Measurements from ENCODE around the gene KLHL29.

Gene KLHL29

DNA sequence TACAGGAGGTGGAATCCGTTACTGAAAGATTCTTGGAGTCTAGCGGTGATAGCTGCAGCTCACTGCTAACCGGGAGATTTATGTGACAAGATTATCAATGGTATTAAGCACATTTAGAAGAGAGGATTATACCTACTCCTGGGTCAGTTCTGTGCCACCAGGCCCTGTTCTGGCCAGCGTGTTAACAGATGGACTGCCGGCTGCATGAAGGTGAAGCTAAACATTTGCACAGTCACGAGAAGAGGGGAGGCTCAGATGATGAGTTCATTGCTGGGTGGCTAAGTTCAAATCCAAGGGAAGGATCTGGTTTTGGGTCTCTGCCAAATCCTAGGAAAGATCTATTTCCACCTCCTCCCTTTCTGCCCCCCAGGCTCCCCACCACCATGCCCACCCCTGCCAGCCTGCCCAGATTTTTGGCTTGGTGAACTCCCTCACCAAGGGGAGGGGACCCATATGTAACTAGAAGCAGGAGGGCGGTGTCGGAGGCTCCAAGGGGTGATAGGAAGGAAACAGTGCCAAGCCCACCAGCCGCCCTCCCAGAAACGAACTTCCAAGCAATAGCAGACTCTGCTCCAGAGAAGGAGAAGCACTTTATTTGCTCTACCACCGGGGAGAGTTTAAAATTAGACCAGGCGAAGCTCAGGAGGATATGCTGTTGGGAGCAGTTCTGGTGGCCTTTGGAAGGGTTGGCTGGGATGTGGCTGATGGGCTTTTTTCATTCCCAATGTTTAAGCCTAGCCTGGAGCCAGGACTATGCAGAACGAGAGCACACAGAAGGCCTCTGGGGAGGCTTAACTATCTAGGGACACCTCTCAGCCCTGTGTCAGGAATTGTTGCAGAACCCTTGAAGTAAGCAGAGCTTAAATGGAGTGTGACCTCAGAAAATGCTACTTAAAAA, 200.5 kb downstream of the KLHL29 start:
- Histone ChIP-seq H3F3A (ENCODE audit: control insufficient read depth, insufficient read depth) (no peaks in the 10 kb centered on the region), H3K9me2 (replicated peaks; ENCODE audit: control insufficient read depth, low read length) (no peaks in the 10 kb centered on the region), H4K20me1 (ENCODE audit: control insufficient read depth, insufficient read depth, low read depth, low read length) (no peaks in the 10 kb centered on the region), H3K79me2 (ENCODE audit: control insufficient read depth, low read length) (no peaks in the 10 kb centered on the region), H3K27me3 (ENCODE audit: control insufficient read depth, low read length) (no peaks in the 10 kb centered on the region), H3K9me3 (ENCODE audit: control insufficient read depth, insufficient read depth, low read length) (no peaks in the 10 kb centered on the region), H3K36me3 (ENCODE audit: control insufficient read depth, low read length) (no peaks in the 10 kb centered on the region), H3K4me3 (ENCODE audit: low read length) (no peak overlapping the region), H3K4me2 (ENCODE audit: low read length) (no peak overlapping the region), H3K27ac (ENCODE audit: low read depth, low read length) (no peak overlapping the region), H3K4me1 (ENCODE audit: control insufficient read depth, low read length) (no peaks in the 10 kb centered on the region)
- no peak for TF ChIP-seq EZH2phosphoT487 (IDR thresholded peaks at IDR 0.05; ENCODE audit: borderline replicate concordance, low read length)
- TF ChIP-seq, protein P1, sequence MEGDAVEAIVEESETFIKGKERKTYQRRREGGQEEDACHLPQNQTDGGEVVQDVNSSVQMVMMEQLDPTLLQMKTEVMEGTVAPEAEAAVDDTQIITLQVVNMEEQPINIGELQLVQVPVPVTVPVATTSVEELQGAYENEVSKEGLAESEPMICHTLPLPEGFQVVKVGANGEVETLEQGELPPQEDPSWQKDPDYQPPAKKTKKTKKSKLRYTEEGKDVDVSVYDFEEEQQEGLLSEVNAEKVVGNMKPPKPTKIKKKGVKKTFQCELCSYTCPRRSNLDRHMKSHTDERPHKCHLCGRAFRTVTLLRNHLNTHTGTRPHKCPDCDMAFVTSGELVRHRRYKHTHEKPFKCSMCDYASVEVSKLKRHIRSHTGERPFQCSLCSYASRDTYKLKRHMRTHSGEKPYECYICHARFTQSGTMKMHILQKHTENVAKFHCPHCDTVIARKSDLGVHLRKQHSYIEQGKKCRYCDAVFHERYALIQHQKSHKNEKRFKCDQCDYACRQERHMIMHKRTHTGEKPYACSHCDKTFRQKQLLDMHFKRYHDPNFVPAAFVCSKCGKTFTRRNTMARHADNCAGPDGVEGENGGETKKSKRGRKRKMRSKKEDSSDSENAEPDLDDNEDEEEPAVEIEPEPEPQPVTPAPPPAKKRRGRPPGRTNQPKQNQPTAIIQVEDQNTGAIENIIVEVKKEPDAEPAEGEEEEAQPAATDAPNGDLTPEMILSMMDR (IDR thresholded peaks at IDR 0.05; ENCODE audit: low read depth, low read length, poor library complexity, severe bottlenecking) = no peak

GRCh38 chr2:23586741-23587306, 201.8 kb downstream of the KLHL29 start:
- Histone ChIP-seq H3K36me3 (ENCODE audit: control insufficient read depth, low read length) (no peaks in the 10 kb centered on the region), H3K79me2 (ENCODE audit: control insufficient read depth, low read length) (no peaks in the 10 kb centered on the region), H4K20me1 (ENCODE audit: control insufficient read depth, insufficient read depth, low read depth, low read length) (no peaks in the 10 kb centered on the region), H3K27me3 (ENCODE audit: control insufficient read depth, low read length) (no peaks in the 10 kb centered on the region), H3K4me1 (ENCODE audit: control insufficient read depth, low read length) (no peaks in the 10 kb centered on the region), H3K4me3 (ENCODE audit: low read length) (no peak overlapping the region), H3K27ac (ENCODE audit: low read depth, low read length) (no peak overlapping the region), H3K9me3 (ENCODE audit: control insufficient read depth, insufficient read depth, low read length) (no peaks in the 10 kb centered on the region), H3F3A (ENCODE audit: control insufficient read depth, insufficient read depth) (no peaks in the 10 kb centered on the region), H3K4me2 (ENCODE audit: low read length) (no peak overlapping the region), H3K9me2 (replicated peaks; ENCODE audit: control insufficient read depth, low read length) (no peaks in the 10 kb centered on the region)
- TF ChIP-seq, protein P1 (IDR thresholded peaks at IDR 0.05; ENCODE audit: low read depth, low read length, poor library complexity, severe bottlenecking) = no peak
- TF ChIP-seq EZH2phosphoT487 (IDR thresholded peaks at IDR 0.05; ENCODE audit: borderline replicate concordance, low read length) = no peak

GRCh38 chr2:23587341-23587880, 202.4 kb downstream of the KLHL29 start:
- Histone ChIP-seq H3K79me2 (ENCODE audit: control insufficient read depth, low read length) (no peaks in the 10 kb centered on the region), H3K36me3 (ENCODE audit: control insufficient read depth, low read length) (no peaks in the 10 kb centered on the region), H3K4me2 (ENCODE audit: low read length) (no peak overlapping the region), H3K27me3 (ENCODE audit: control insufficient read depth, low read length) (no peaks in the 10 kb centered on the region), H4K20me1 (ENCODE audit: control insufficient read depth, insufficient read depth, low read depth, low read length) (no peaks in the 10 kb centered on the region), H3K9me3 (ENCODE audit: control insufficient read depth, insufficient read depth, low read length) (no peaks in the 10 kb centered on the region), H3K9me2 (replicated peaks; ENCODE audit: control insufficient read depth, low read length) (no peaks in the 10 kb centered on the region), H3K4me1 (ENCODE audit: control insufficient read depth, low read length) (no peaks in the 10 kb centered on the region), H3K27ac (ENCODE audit: low read depth, low read length) (no peak overlapping the region), H3K4me3 (ENCODE audit: low read length) (no peak overlapping the region), H3F3A (ENCODE audit: control insufficient read depth, insufficient read depth) (no peaks in the 10 kb centered on the region)
- no peak for TF ChIP-seq EZH2phosphoT487 (IDR thresholded peaks at IDR 0.05; ENCODE audit: borderline replicate concordance, low read length)
- TF ChIP-seq, protein P1 (IDR thresholded peaks at IDR 0.05; ENCODE audit: low read depth, low read length, poor library complexity, severe bottlenecking) = no peak
